ENCODE data around the gene HRH2.

Gene HRH2

DNA sequence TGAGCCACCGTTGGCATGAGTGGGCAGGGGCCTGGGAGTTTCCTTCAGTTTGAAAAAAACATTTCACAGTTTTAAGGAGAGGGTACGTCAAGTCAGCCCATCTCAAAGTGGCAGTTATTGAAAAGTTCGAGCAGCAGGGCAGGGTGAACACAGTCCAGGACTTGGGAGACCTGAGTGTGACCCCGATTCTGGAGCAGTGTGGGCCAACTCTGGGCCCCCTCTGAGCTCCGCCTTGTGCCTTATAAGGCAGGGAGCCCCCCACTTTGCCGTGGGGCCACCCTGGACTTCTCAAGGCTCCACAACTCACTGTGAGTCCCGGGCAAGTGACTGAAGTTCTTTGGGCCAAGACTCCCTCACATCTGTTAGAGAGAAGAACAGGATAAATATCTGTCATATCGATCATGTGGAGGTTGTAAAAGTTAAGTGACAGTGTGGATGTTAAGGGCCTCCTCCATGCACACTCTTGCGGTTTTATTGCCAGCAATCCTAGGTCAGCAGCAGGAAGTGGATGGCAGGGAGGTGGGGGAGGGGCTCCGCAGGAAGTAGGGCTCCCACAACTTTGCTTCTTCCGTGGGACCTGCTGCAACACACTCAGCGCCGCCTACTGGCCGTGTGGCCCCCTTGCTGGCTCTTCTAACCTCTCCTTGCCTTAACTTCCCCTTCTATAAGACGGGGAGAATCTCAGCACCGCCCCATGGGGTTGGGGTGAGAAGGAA, 38.4 kb downstream of the HRH2 start:
- Histone ChIP-seq H3K4me1 (ENCODE audit: control insufficient read depth in 1 of 2, insufficient read depth in 2 of 2, low read length in 2 of 2) (peaks cover 8 to 10% of the 10 kb centered on the region in 2 donors), H3K27ac (ENCODE audit: low read depth, low read length) (no peak overlapping the region), H3K9ac (ENCODE audit: low read depth in 1 of 2, low read length in 2 of 2) (peak overlapping the region in 1 of 2 donors; percentile 25)

DNA sequence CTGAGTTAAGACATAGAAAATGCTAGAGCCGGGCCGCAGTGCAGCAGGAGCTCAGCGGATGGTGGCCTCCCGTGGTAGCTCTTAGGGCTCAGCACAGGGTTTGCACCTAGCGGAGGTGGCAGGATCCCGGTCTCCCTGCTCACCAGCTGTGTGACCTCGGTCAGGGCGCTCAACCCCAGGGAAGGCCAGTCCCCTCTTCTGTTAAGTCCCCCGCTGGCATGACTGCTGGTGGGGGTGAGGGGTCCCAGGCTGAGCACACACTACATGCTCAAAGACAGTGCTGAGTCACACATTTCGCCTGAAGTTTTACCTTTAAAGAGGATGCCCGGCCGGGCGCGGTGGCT, 39.0 kb downstream of the HRH2 start:
- H3K4me3 ChIP-seq (ENCODE audit: low read depth in 1 of 2, low read length in 2 of 2) = no peak overlapping the region
- H3K27me3 ChIP-seq (ENCODE audit: control insufficient read depth in 1 of 2, insufficient read depth in 2 of 2, low read length in 2 of 2) = no peaks in the 10 kb centered on the region
- no peaks in the 10 kb centered on the region for H3K9me3 ChIP-seq (ENCODE audit: control insufficient read depth in 1 of 2, low read length in 2 of 2)
- H3K9ac ChIP-seq (ENCODE audit: low read depth in 1 of 2, low read length in 2 of 2) = peak overlapping the region in 1 of 2 donors; percentile 25
- H3K27ac ChIP-seq (ENCODE audit: low read depth, low read length) = no peak overlapping the region
- no peaks in the 10 kb centered on the region for H3K36me3 ChIP-seq (ENCODE audit: control insufficient read depth in 1 of 2, insufficient read depth in 2 of 2, low read length in 2 of 2)
- peaks cover 8 to 10% of the 10 kb centered on the region in 2 donors for H3K4me1 ChIP-seq (ENCODE audit: control insufficient read depth in 1 of 2, insufficient read depth in 2 of 2, low read length in 2 of 2)

More for the DNA sequence above, 38.4 kb downstream of the HRH2 start:
- no peaks in the 10 kb centered on the region for H3K27me3 ChIP-seq (ENCODE audit: control insufficient read depth in 1 of 2, insufficient read depth in 2 of 2, low read length in 2 of 2)
- no peaks in the 10 kb centered on the region for H3K9me3 ChIP-seq (ENCODE audit: control insufficient read depth in 1 of 2, low read length in 2 of 2)
- H3K4me3 ChIP-seq (ENCODE audit: low read depth in 1 of 2, low read length in 2 of 2) = no peak overlapping the region
- no peaks in the 10 kb centered on the region for H3K36me3 ChIP-seq (ENCODE audit: control insufficient read depth in 1 of 2, insufficient read depth in 2 of 2, low read length in 2 of 2)

DNA sequence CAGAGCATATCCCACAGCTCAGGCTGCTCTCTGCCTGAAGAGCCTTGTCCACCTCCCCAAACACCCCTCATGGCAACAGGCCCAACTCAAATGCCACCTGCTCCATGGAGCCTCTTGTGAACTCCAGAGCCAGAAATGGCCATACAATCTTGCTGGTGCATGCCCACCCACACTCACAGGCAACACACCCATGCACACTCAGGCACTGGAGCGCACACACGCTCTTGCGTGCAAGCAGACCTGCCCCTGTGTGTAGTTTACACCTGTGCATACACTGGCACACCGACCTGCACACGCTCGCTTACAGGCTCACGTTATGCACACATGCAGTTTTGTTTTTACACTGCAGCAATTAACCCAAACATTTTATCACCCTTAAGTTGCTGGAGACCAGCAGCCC, 40.0 kb downstream of the HRH2 start:
- Histone ChIP-seq H3K9me3 (ENCODE audit: control insufficient read depth in 1 of 2, low read length in 2 of 2) (no peaks in the 10 kb centered on the region), H3K36me3 (ENCODE audit: control insufficient read depth in 1 of 2, insufficient read depth in 2 of 2, low read length in 2 of 2) (no peaks in the 10 kb centered on the region), H3K4me1 (ENCODE audit: control insufficient read depth in 1 of 2, insufficient read depth in 2 of 2, low read length in 2 of 2) (peaks cover 8 to 10% of the 10 kb centered on the region in 2 donors), H3K9ac (ENCODE audit: low read depth in 1 of 2, low read length in 2 of 2) (no peak overlapping the region), H3K4me3 (ENCODE audit: low read depth in 1 of 2, low read length in 2 of 2) (no peak overlapping the region), H3K27ac (ENCODE audit: low read depth, low read length) (no peak overlapping the region), H3K27me3 (ENCODE audit: control insufficient read depth in 1 of 2, insufficient read depth in 2 of 2, low read length in 2 of 2) (no peaks in the 10 kb centered on the region)

DNA sequence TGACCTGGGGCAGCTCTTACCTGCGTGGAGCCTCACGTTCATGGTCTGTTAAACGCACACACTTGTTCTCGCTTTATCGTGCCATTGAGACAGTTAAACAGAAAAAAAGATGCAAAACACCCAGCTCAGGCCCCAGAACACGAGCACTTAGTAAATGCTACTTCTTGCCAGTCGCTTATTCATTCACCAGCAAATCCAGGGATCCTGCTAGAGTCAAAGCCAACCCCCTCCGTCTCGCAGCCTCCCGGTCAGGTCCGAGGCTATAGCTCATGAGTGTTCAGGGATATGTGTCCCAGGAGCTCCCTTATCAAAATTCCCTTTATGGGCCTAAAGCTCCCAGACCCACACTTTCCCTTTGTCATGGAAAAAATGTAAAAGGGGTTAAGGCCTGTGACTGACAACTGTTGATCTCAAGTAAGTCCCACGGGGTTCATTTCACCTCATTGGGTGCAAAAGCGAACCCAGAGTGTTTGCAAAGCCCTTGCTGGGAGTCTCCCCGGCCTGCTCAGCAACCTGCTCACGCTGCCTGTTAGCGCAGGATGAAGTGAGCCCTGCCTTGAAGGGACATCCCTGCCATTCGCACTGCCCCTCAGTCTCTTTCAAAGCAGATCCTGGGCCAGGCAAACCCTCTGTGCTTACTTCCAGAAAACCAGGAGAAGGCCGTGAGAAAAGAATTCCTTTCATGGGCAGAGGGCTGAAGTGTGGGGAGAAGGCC, 40.7 kb downstream of the HRH2 start:
- Histone ChIP-seq H3K4me3 (ENCODE audit: low read depth in 1 of 2, low read length in 2 of 2) (no peak overlapping the region), H3K4me1 (ENCODE audit: control insufficient read depth in 1 of 2, insufficient read depth in 2 of 2, low read length in 2 of 2) (peaks cover 8 to 10% of the 10 kb centered on the region in 2 donors), H3K27me3 (ENCODE audit: control insufficient read depth in 1 of 2, insufficient read depth in 2 of 2, low read length in 2 of 2) (no peaks in the 10 kb centered on the region), H3K9ac (ENCODE audit: low read depth in 1 of 2, low read length in 2 of 2) (no peak overlapping the region), H3K9me3 (ENCODE audit: control insufficient read depth in 1 of 2, low read length in 2 of 2) (no peaks in the 10 kb centered on the region), H3K36me3 (ENCODE audit: control insufficient read depth in 1 of 2, insufficient read depth in 2 of 2, low read length in 2 of 2) (no peaks in the 10 kb centered on the region), H3K27ac (ENCODE audit: low read depth, low read length) (no peak overlapping the region)

DNA sequence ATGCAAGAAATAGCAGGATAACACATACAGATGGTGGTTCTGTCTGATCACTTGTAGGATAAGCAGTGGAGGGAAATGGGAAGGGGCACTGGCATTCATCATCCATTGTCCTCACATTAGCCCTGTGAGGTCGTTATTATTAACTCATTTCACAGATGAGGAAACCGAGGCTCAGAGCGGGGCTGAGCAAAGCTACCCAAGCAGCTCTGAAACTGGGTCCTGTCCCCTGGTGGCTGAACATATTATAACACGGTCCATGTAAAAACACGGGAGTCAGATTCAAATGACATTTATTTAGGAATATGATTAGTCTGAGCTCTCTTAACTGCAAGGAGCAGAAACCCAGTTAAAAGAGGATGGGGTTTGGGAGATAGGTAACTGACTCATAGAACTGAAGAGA, 43.1 kb downstream of the HRH2 start:
- H3K27ac ChIP-seq (ENCODE audit: low read depth, low read length) = no peak overlapping the region
- no peaks in the 10 kb centered on the region for H3K9me3 ChIP-seq (ENCODE audit: control insufficient read depth in 1 of 2, low read length in 2 of 2)
- no peak overlapping the region for H3K9ac ChIP-seq (ENCODE audit: low read depth in 1 of 2, low read length in 2 of 2)
- H3K4me3 ChIP-seq (ENCODE audit: low read depth in 1 of 2, low read length in 2 of 2) = no peak overlapping the region
- H3K27me3 ChIP-seq (ENCODE audit: control insufficient read depth in 1 of 2, insufficient read depth in 2 of 2, low read length in 2 of 2) = no peaks in the 10 kb centered on the region
- H3K36me3 ChIP-seq (ENCODE audit: control insufficient read depth in 1 of 2, insufficient read depth in 2 of 2, low read length in 2 of 2) = no peaks in the 10 kb centered on the region
- peaks cover 8 to 10% of the 10 kb centered on the region in 2 donors for H3K4me1 ChIP-seq (ENCODE audit: control insufficient read depth in 1 of 2, insufficient read depth in 2 of 2, low read length in 2 of 2)

DNA sequence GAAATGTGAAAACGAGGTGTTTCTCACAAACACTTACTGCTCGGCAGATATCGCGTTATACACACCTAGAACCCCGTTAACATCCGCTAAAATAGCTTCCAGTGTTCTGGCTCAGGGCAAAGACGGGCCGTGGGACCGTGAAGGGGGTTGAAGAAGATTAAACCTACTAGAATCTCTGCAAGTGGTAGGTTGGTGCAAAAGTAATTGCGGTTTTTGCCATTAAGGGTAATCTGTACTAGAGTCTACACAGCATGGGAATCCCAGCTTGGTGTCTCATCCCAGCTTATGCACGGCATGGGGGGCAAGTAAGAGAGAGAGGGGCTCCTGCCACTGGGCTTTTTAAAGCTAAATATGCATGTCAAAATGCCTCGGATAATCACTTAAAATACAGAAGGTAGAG, 43.9 kb downstream of the HRH2 start:
- Histone ChIP-seq H3K9ac (ENCODE audit: low read depth in 1 of 2, low read length in 2 of 2) (no peak overlapping the region), H3K27ac (ENCODE audit: low read depth, low read length) (no peak overlapping the region), H3K9me3 (ENCODE audit: control insufficient read depth in 1 of 2, low read length in 2 of 2) (no peaks in the 10 kb centered on the region), H3K4me1 (ENCODE audit: control insufficient read depth in 1 of 2, insufficient read depth in 2 of 2, low read length in 2 of 2) (peaks cover 1 to 2% of the 10 kb centered on the region in 2 donors), H3K27me3 (ENCODE audit: control insufficient read depth in 1 of 2, insufficient read depth in 2 of 2, low read length in 2 of 2) (no peaks in the 10 kb centered on the region), H3K36me3 (ENCODE audit: control insufficient read depth in 1 of 2, insufficient read depth in 2 of 2, low read length in 2 of 2) (no peaks in the 10 kb centered on the region), H3K4me3 (ENCODE audit: low read depth in 1 of 2, low read length in 2 of 2) (no peak overlapping the region)

DNA sequence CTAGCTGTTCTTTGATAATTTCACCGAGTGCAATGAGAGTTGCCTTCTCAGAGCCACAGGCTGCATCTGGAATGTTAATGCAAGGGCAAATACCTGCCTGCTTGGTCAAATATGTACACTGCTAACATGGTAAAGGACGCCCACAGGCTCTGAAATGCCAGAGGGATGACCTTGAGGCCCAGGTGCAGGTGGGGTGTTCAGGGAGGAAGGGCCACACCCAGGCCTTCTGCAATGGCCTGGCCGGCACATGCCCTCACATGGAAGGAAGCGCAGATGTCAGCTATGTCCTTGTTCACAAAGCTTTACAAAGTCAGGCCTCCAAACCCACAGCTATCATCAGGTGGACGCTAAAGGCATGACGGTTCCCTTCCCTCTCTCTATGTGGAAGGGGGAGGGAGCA, 48.6 kb downstream of the HRH2 start:
- H3K36me3 ChIP-seq (ENCODE audit: control insufficient read depth in 1 of 2, insufficient read depth in 2 of 2, low read length in 2 of 2) = no peaks in the 10 kb centered on the region
- H3K27ac ChIP-seq (ENCODE audit: low read depth, low read length) = no peak overlapping the region
- no peaks in the 10 kb centered on the region for H3K27me3 ChIP-seq (ENCODE audit: control insufficient read depth in 1 of 2, insufficient read depth in 2 of 2, low read length in 2 of 2)
- H3K4me3 ChIP-seq (ENCODE audit: low read depth in 1 of 2, low read length in 2 of 2) = no peak overlapping the region
- H3K9me3 ChIP-seq (ENCODE audit: control insufficient read depth in 1 of 2, low read length in 2 of 2) = no peaks in the 10 kb centered on the region
- H3K4me1 ChIP-seq (ENCODE audit: control insufficient read depth in 1 of 2, insufficient read depth in 2 of 2, low read length in 2 of 2) = no peaks in the 10 kb centered on the region
- H3K9ac ChIP-seq (ENCODE audit: low read depth in 1 of 2, low read length in 2 of 2) = no peak overlapping the region

DNA sequence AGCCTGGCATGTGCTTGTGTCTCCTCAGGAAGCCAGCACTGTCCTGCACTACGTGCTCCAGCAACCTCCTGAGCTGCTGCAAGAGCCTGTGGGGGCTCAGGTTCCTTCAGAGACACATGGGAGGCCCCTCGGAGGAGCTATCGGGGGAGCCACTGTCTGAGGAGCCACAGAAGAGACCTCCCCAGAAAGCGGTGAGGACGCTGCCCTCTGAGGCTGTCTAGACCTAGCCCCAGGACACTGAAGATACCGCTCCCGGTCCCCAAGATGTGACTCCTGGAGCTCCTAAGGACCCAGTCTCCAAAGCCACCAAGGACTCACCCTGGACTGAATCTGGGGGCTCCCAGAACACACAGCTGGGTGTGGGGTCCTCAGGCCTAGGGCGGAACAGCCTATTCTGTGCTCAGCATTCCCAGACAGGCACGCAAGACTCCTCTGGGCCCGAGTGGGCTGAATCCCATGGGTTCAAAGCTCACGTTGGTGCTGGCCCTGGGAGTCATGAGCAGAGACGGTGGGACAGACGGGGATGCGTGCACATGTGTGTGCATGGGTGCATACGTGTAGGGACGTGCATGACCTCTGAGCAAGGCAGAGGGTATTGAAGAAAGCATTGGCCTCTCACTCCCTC, 50.0 kb downstream of the HRH2 start:
- no peak overlapping the region for H3K27ac ChIP-seq (ENCODE audit: low read depth, low read length)
- H3K9me3 ChIP-seq (ENCODE audit: control insufficient read depth in 1 of 2, low read length in 2 of 2) = no peaks in the 10 kb centered on the region
- no peak overlapping the region for H3K9ac ChIP-seq (ENCODE audit: low read depth in 1 of 2, low read length in 2 of 2)
- H3K4me1 ChIP-seq (ENCODE audit: control insufficient read depth in 1 of 2, insufficient read depth in 2 of 2, low read length in 2 of 2) = no peaks in the 10 kb centered on the region
- no peaks in the 10 kb centered on the region for H3K36me3 ChIP-seq (ENCODE audit: control insufficient read depth in 1 of 2, insufficient read depth in 2 of 2, low read length in 2 of 2)
- no peak overlapping the region for H3K4me3 ChIP-seq (ENCODE audit: low read depth in 1 of 2, low read length in 2 of 2)
- H3K27me3 ChIP-seq (ENCODE audit: control insufficient read depth in 1 of 2, insufficient read depth in 2 of 2, low read length in 2 of 2) = no peaks in the 10 kb centered on the region

DNA sequence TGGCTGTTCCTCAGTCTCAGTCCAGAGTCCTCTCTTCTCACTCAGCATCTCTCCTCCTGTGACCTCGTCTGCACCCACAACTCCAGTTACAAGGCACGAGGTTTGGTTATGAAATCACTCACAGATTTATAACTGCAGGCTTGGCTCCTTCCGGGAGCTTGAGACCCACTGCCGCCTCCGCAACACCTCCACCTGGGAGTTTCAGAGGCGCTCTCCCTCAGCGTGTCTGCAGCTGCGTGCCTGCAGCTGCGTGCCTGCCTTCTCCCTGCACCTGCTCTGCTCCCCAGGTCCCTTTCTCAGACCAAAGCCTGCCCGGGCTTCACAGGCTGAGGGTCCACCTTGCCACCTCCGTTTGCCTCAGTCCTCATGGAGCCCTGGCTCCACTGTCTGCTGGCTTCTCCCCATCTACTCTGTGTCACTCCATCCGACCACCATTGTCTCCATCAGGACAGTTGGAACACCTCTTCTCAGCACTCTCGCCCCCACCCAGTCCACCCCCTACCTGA, 51.5 kb downstream of the HRH2 start:
- no peak overlapping the region for H3K27ac ChIP-seq (ENCODE audit: low read depth, low read length)
- H3K9ac ChIP-seq (ENCODE audit: low read depth in 1 of 2, low read length in 2 of 2) = no peak overlapping the region
- no peak overlapping the region for H3K4me3 ChIP-seq (ENCODE audit: low read depth in 1 of 2, low read length in 2 of 2)
- no peaks in the 10 kb centered on the region for H3K27me3 ChIP-seq (ENCODE audit: control insufficient read depth in 1 of 2, insufficient read depth in 2 of 2, low read length in 2 of 2)
- H3K4me1 ChIP-seq (ENCODE audit: control insufficient read depth in 1 of 2, insufficient read depth in 2 of 2, low read length in 2 of 2) = no peaks in the 10 kb centered on the region
- H3K9me3 ChIP-seq (ENCODE audit: control insufficient read depth in 1 of 2, low read length in 2 of 2) = no peaks in the 10 kb centered on the region
- no peaks in the 10 kb centered on the region for H3K36me3 ChIP-seq (ENCODE audit: control insufficient read depth in 1 of 2, insufficient read depth in 2 of 2, low read length in 2 of 2)

DNA sequence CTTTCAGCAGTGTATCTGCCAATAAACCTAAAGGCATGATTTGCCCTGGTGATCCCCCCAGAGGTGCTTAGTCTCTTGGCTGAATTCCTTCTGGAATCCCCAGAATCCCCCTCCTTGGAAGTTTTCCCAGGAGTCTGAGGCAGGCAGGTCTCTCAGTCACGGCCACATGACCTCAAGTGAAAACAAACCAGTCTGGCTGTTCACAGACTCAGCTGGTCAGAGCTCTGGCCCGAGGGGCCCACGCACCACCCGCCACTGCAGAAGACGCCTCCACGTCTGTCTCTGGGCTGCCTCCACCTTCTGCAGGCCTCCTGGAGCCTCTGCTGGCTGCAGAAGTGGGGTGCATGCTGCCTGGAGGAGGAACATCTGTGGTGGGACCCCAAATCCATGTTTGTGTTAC, 52.5 kb downstream of the HRH2 start:
- no peak overlapping the region for H3K27ac ChIP-seq (ENCODE audit: low read depth, low read length)
- no peak overlapping the region for H3K9ac ChIP-seq (ENCODE audit: low read depth in 1 of 2, low read length in 2 of 2)
- no peaks in the 10 kb centered on the region for H3K36me3 ChIP-seq (ENCODE audit: control insufficient read depth in 1 of 2, insufficient read depth in 2 of 2, low read length in 2 of 2)
- no peaks in the 10 kb centered on the region for H3K4me1 ChIP-seq (ENCODE audit: control insufficient read depth in 1 of 2, insufficient read depth in 2 of 2, low read length in 2 of 2)
- no peak overlapping the region for H3K4me3 ChIP-seq (ENCODE audit: low read depth in 1 of 2, low read length in 2 of 2)
- no peaks in the 10 kb centered on the region for H3K27me3 ChIP-seq (ENCODE audit: control insufficient read depth in 1 of 2, insufficient read depth in 2 of 2, low read length in 2 of 2)
- no peaks in the 10 kb centered on the region for H3K9me3 ChIP-seq (ENCODE audit: control insufficient read depth in 1 of 2, low read length in 2 of 2)

All from duodenal mucosa (tissue), 2 donors.